OCI-LY1 (cell line): ENCODE measurements around the gene METTL3.

Experiments
- CTCF ChIP-seq: fragments of 200-600 bp; sonication (generic), shearing (Covaris generic); IDR thresholded peaks from 2 replicates; pipeline ENCODE4 v1.5.1; 2017; ENCODE audit warnings: mild to moderate bottlenecking, antibody characterized with exemption, low read length, moderate library complexity, mixed read lengths
- EZH2 ChIP-seq: fragments of 200-600 bp; sonication (generic), shearing (Covaris generic); IDR thresholded peaks from 2 replicates; pipeline ENCODE4 v1.8.0; 2017; ENCODE audit warnings: borderline replicate concordance, mixed run types, mild to moderate bottlenecking, antibody characterized with exemption, low read length, moderate library complexity, mixed read lengths

- TF ChIP-seq CTCF (peak; percentile 70), EZH2 (no peak)
Observed at GRCh38 chr14:21498540-21499526, 12.3 kb downstream of the METTL3 start.
